CD4-positive, alpha-beta memory T cell (primary cell): ENCODE measurements around the gene ERN1. TPM values are rescaled to one million over a fixed set of nuclear protein-coding genes. Genes with fewer than 3 reads are reported as not detected.
A peak's percentile ranks its signal among the peaks of the same experiment; 100 is the strongest.

ENCODE experiments used
- CTCF ChIA-PET: fragments of 350-600 bp; sonication (Branson Sonifier 250); formaldehyde crosslinking; loops from one replicate; lab custom pipeline; 2021; ENCODE audit warnings: inconsistent platforms; ENCODE audit not compliant: partially characterized antibody; lab: Charles Lee
- POLR2A ChIA-PET: fragments of 350-600 bp; sonication (Branson Sonifier 250); formaldehyde crosslinking; loops from one replicate; lab custom pipeline; 2021; ENCODE audit not compliant: partially characterized antibody; lab: Charles Lee
- DNase-seq, 5 donors: peaks; one replicate each; pipeline versions ENCODE4 v3.0.0 to v3.0.0-alpha.2; 2020 to 2022; ENCODE audit warnings: mixed read lengths in 1 of 5
- H3K27ac ChIP-seq: one replicate; pipeline ENCODE4 v1.7.0; 2013; ENCODE audit warnings: low read depth, low read length
- H3K27me3 ChIP-seq: 2 replicates; pipeline ENCODE4 v1.7.0; 2013; ENCODE audit warnings: mild to moderate bottlenecking, low read length, moderate library complexity; ENCODE audit not compliant: insufficient read depth
- H3K36me3 ChIP-seq: 2 replicates; pipeline ENCODE4 v1.7.0; 2013; ENCODE audit warnings: mild to moderate bottlenecking, low read length, moderate library complexity; ENCODE audit not compliant: insufficient read depth
- H3K4me1 ChIP-seq: 2 replicates; pipeline ENCODE4 v1.7.0; 2013; ENCODE audit warnings: mild to moderate bottlenecking, low read length, moderate library complexity; ENCODE audit not compliant: insufficient read depth
- H3K4me3 ChIP-seq, 2 donors: one replicate each; pipeline ENCODE4 v1.7.0; 2013; ENCODE audit warnings: low read length in 2 of 2, mild to moderate bottlenecking in 1 of 2
- H3K9me3 ChIP-seq, 2 donors: one replicate each; pipeline ENCODE4 v1.7.0; 2013; ENCODE audit warnings: low read length in 2 of 2, control low read depth in 1 of 2; ENCODE audit not compliant: control insufficient read depth in 1 of 2
- H3K27ac Mint-ChIP-seq, 7 donors: one replicate each; pipeline ENCODE4 v1.8.0; 2020 to 2021; ENCODE audit warnings: mixed read lengths in 7 of 7, mild to moderate bottlenecking in 6 of 7, inconsistent platforms in 3 of 7, moderate library complexity in 3 of 7
- H3K27me3 Mint-ChIP-seq, 2 donors: one replicate each; pipeline ENCODE4 v1.8.0; 2020 to 2021; ENCODE audit warnings: mixed read lengths in 2 of 2
- H3K36me3 Mint-ChIP-seq, 2 donors: one replicate each; pipeline ENCODE4 v1.8.0; 2020 to 2021; ENCODE audit warnings: mixed read lengths in 2 of 2, inconsistent platforms in 1 of 2, mild to moderate bottlenecking in 1 of 2
- H3K4me1 Mint-ChIP-seq, 4 donors: one replicate each; pipeline ENCODE4 v1.8.0; 2020 to 2021; ENCODE audit warnings: mixed read lengths in 4 of 4, mild to moderate bottlenecking in 1 of 4
- H3K4me3 Mint-ChIP-seq, 8 donors: one replicate each; pipeline ENCODE4 v1.8.0; 2020 to 2021; ENCODE audit warnings: mixed read lengths in 8 of 8, mild to moderate bottlenecking in 7 of 8, moderate library complexity in 6 of 8, inconsistent platforms in 3 of 8
- H3K9me3 Mint-ChIP-seq, 8 donors: one replicate each; pipeline ENCODE4 v1.8.0; 2020 to 2021; ENCODE audit warnings: mixed read lengths in 8 of 8, mild to moderate bottlenecking in 5 of 8, inconsistent platforms in 3 of 8, moderate library complexity in 1 of 8
- intact Hi-C: fragments of 100-400 bp; cut with micrococcal nuclease; formaldehyde crosslinking; loops from one replicate; pipeline ENCODE4 v1.15.1; 2023
- polyA plus RNA-seq, 2 donors: library from polyadenylated mRNA; unstranded; fragments of 300-500 nt; fragmentation: Illumina TruSeq; gene quantifications; one replicate each; pipeline ENCODE4 v1.2.3, GENCODE V29; 2021
- total RNA-seq, 2 experiments: library from RNA; stranded (reverse); gene quantifications; one replicate each; pipeline ENCODE4 v1.2.3, GENCODE V29; 2021

Gene ERN1
- total and polyA plus RNA-seq, 4 experiments from 2014 or later = 47.9 to 172 (median 144) TPM

GRCh38 chr17:64065161-64065560 is 64.8 kb downstream of the ERN1 start:
- Histone ChIP-seq H3K36me3 (peaks cover 58% of the 10 kb centered on the region), H3K4me1 (peaks cover 86% of the 10 kb centered on the region), H3K9me3 (peaks cover 0 to 10% of the 10 kb centered on the region in 2 donors), H3K4me3 (peak overlapping the region in 1 of 2 donors; percentile 34), H3K27ac (peak overlapping the region; percentile 50), H3K27me3 (no peaks in the 10 kb centered on the region)
- peak overlapping the region; percentile 45 to 97 (median 92) for H3K27ac Mint-ChIP-seq
- intact Hi-C loops = no loop called here
- CTCF ChIA-PET = interaction anchor here (1.6 to 10.1 kb wide), 3 partner anchors 10 to 67 kb away, joined by 5 to 153 read pairs (median 13); partner anchors contain the start of genes ERN1 and ICAM2
- peak overlapping the region; percentile 73 to 92 (median 88) for H3K4me3 Mint-ChIP-seq
- no peaks in the 10 kb centered on the region for H3K27me3 Mint-ChIP-seq
- peaks cover 0 to 23% (median 19%) of the 10 kb centered on the region in 8 donors for H3K9me3 Mint-ChIP-seq
- DNase-seq = no peak
- POLR2A ChIA-PET = interaction anchor here (0.9 to 3.2 kb wide), 4 partner anchors 15 to 81 kb away, joined by 3 to 17 read pairs (median 7); no protein-coding TSS in a partner anchor
- H3K36me3 Mint-ChIP-seq = peaks cover 86 to 91% of the 10 kb centered on the region in 2 donors
- peaks cover 45 to 87% (median 68%) of the 10 kb centered on the region in 4 donors for H3K4me1 Mint-ChIP-seq

GRCh38 chr17:64064331-64064730 is 65.6 kb downstream of the ERN1 start:
- Histone ChIP-seq H3K9me3 (peaks cover 0 to 3% of the 10 kb centered on the region in 2 donors), H3K36me3 (peaks cover 58% of the 10 kb centered on the region), H3K4me1 (peaks cover 89% of the 10 kb centered on the region), H3K27ac (peak overlapping the region; percentile 41), H3K27me3 (no peaks in the 10 kb centered on the region), H3K4me3 (no peak overlapping the region)
- Mint-ChIP-seq H3K27ac (peak overlapping the region; percentile 7 to 97 (median 93)), H3K27me3 (no peaks in the 10 kb centered on the region), H3K36me3 (peaks cover 86 to 91% of the 10 kb centered on the region in 2 donors), H3K9me3 (peaks cover 0 to 15% (median 11%) of the 10 kb centered on the region in 8 donors), H3K4me1 (peaks cover 48 to 95% (median 74%) of the 10 kb centered on the region in 4 donors), H3K4me3 (peak overlapping the region; percentile 67 to 92 (median 88))
- no peak for DNase-seq
- CTCF ChIA-PET = interaction anchor here (0.6 to 10.1 kb wide), 19 partner anchors 11 to 153 kb away, joined by 3 to 153 read pairs (median 5); partner anchors contain the start of genes CSHL1, ERN1, GH1 and ICAM2
- POLR2A ChIA-PET = interaction anchor here (0.9 to 3.2 kb wide), 10 partner anchors 10 to 81 kb away, joined by 3 to 22 read pairs (median 6); partner anchors contain the start of gene ERN1
- intact Hi-C loops = no loop called here

- Histone ChIP-seq H3K27me3 (no peaks in the 10 kb centered on the region), H3K4me1 (peaks cover 89% of the 10 kb centered on the region), H3K9me3 (no peaks in the 10 kb centered on the region), H3K27ac (peak overlapping the region; percentile 41), H3K36me3 (peaks cover 56% of the 10 kb centered on the region), H3K4me3 (no peak overlapping the region)
- CTCF ChIA-PET = interaction anchor here (0.6 to 10.1 kb wide), 23 partner anchors 11 to 153 kb away, joined by 3 to 153 read pairs (median 4); partner anchors contain the start of genes CSHL1, ERN1, GH1 and ICAM2
- Mint-ChIP-seq H3K27me3 (no peaks in the 10 kb centered on the region), H3K4me1 (peaks cover 48 to 100% (median 77%) of the 10 kb centered on the region in 4 donors), H3K9me3 (peaks cover 0 to 10% (median 5%) of the 10 kb centered on the region in 8 donors), H3K4me3 (peak overlapping the region; percentile 67 to 92 (median 88)), H3K27ac (peak overlapping the region; percentile 7 to 97 (median 92)), H3K36me3 (peaks cover 86 to 91% of the 10 kb centered on the region in 2 donors)
- peak; percentile 39 to 74 (median 54) for DNase-seq
- POLR2A ChIA-PET = interaction anchor here (1.0 to 3.2 kb wide), 9 partner anchors 9 to 82 kb away, joined by 3 to 22 read pairs (median 7); partner anchors contain the start of gene ERN1
- intact Hi-C loops = loop anchor here (1.0 kb wide), 1 partner anchor 70 kb away; no protein-coding TSS in a partner anchor
Observed at GRCh38 chr17:64063766-64064224, 66.1 kb downstream of the ERN1 start.

GRCh38 chr17:64063088-64063487 is 66.9 kb downstream of the ERN1 start:
- peak overlapping the region; percentile 41 for H3K27ac ChIP-seq
- H3K36me3 Mint-ChIP-seq = peaks cover 86 to 91% of the 10 kb centered on the region in 2 donors
- ChIA-PET POLR2A (interaction anchor here (1.2 to 3.2 kb wide), 8 partner anchors 9 to 83 kb away, joined by 3 to 22 read pairs (median 8); partner anchors contain the start of gene ERN1), CTCF (interaction anchor here (0.8 to 10.1 kb wide), 18 partner anchors 10 to 152 kb away, joined by 3 to 153 read pairs (median 5); partner anchors contain the start of genes CSHL1, ERN1, GH1 and ICAM2)
- no peak overlapping the region for H3K4me3 ChIP-seq
- intact Hi-C loops = loop anchor here (1.0 kb wide), 1 partner anchor 70 kb away; no protein-coding TSS in a partner anchor
- no peaks in the 10 kb centered on the region for H3K27me3 ChIP-seq
- H3K36me3 ChIP-seq = peaks cover 54% of the 10 kb centered on the region
- peaks cover 48 to 100% (median 75%) of the 10 kb centered on the region in 4 donors for H3K4me1 Mint-ChIP-seq
- H3K9me3 ChIP-seq = no peaks in the 10 kb centered on the region
- no peak for DNase-seq
- H3K9me3 Mint-ChIP-seq = peaks cover 0 to 5% (median 0%) of the 10 kb centered on the region in 8 donors
- H3K4me1 ChIP-seq = peaks cover 82% of the 10 kb centered on the region
- peak overlapping the region; percentile 27 to 92 (median 84) for H3K4me3 Mint-ChIP-seq
- H3K27me3 Mint-ChIP-seq = no peaks in the 10 kb centered on the region
- peak overlapping the region; percentile 59 to 94 (median 90) for H3K27ac Mint-ChIP-seq

- Mint-ChIP-seq H3K4me1 (peaks cover 44 to 100% (median 72%) of the 10 kb centered on the region in 4 donors), H3K36me3 (peaks cover 90% of the 10 kb centered on the region in 2 donors), H3K4me3 (peak overlapping the region in 5 of 8 donors; percentile 7 to 67 (median 39)), H3K27ac (peak overlapping the region in 6 of 7 donors; percentile 68 to 94 (median 84)), H3K27me3 (no peaks in the 10 kb centered on the region), H3K9me3 (peaks cover 0 to 5% (median 0%) of the 10 kb centered on the region in 8 donors)
- CTCF ChIA-PET = interaction anchor here (0.9 to 10.1 kb wide), 7 partner anchors 9 to 156 kb away, joined by 3 to 153 read pairs (median 4); partner anchors contain the start of gene ERN1
- Histone ChIP-seq H3K27ac (peak overlapping the region; percentile 30), H3K27me3 (no peaks in the 10 kb centered on the region), H3K4me3 (no peak overlapping the region), H3K36me3 (peaks cover 57% of the 10 kb centered on the region), H3K9me3 (no peaks in the 10 kb centered on the region), H3K4me1 (peaks cover 81% of the 10 kb centered on the region)
- POLR2A ChIA-PET = interaction anchor here (1.1 to 3.0 kb wide), 6 partner anchors 11 to 70 kb away, joined by 3 to 22 read pairs (median 6); partner anchors contain the start of gene ERN1
- intact Hi-C loops = no loop called here
- DNase-seq = peak in 1 of 5 donors; percentile 56
Observed at GRCh38 chr17:64061178-64061898, 68.6 kb downstream of the ERN1 start.

- Histone ChIP-seq H3K27me3 (no peaks in the 10 kb centered on the region), H3K4me3 (no peak overlapping the region), H3K27ac (peak overlapping the region; percentile 11), H3K4me1 (peaks cover 79% of the 10 kb centered on the region), H3K36me3 (peaks cover 58% of the 10 kb centered on the region), H3K9me3 (no peaks in the 10 kb centered on the region)
- no peaks in the 10 kb centered on the region for H3K27me3 Mint-ChIP-seq
- peaks cover 43 to 100% (median 72%) of the 10 kb centered on the region in 4 donors for H3K4me1 Mint-ChIP-seq
- H3K4me3 Mint-ChIP-seq = peak overlapping the region in 6 of 8 donors; percentile 10 to 82 (median 47)
- ChIA-PET CTCF (interaction anchor here (0.7 to 10.1 kb wide), 6 partner anchors 9 to 155 kb away, joined by 3 to 153 read pairs (median 4); partner anchors contain the start of gene ERN1), POLR2A (interaction anchor here (1.0 to 2.3 kb wide), 4 partner anchors 10 to 86 kb away, joined by 5 to 11 read pairs (median 6); partner anchors contain the start of gene ERN1)
- intact Hi-C loops = no loop called here
- H3K36me3 Mint-ChIP-seq = peaks cover 82 to 93% of the 10 kb centered on the region in 2 donors
- H3K9me3 Mint-ChIP-seq = peaks cover 0 to 5% (median 0%) of the 10 kb centered on the region in 8 donors
- DNase-seq = no peak
- H3K27ac Mint-ChIP-seq = peak overlapping the region; percentile 71 to 92 (median 82)
Observed at GRCh38 chr17:64060331-64060730, 69.6 kb downstream of the ERN1 start.
